GM21737 (cell line): ENCODE measurements around the gene MDK.

ENCODE experiments used
- ATAC-seq: cut with Tn5 transposase; IDR thresholded peaks from one replicate; pipeline ENCODE4 v1.9.1; 2021; ENCODE audit warnings: mild to moderate bottlenecking, moderate library complexity; ENCODE audit not compliant: unreplicated experiment

Gene MDK

GRCh38 chr11:46393231-46393616 lies 11.8 kb downstream of the MDK start:
- no peak for ATAC-seq

GRCh38 chr11:46393759-46394158 lies 12.3 kb downstream of the MDK start:
- ATAC-seq, result no peak

- ATAC-seq, result no peak
Measured at GRCh38 chr11:46397526-46397925, 16.1 kb downstream of the MDK start.

- no peak for ATAC-seq
Measured at GRCh38 chr11:46402957-46403902, 21.8 kb downstream of the MDK start.

GRCh38 chr11:46404476-46405017 lies 23.1 kb downstream of the MDK start:
- ATAC-seq, result no peak

- no peak for ATAC-seq
Measured at GRCh38 chr11:46407635-46408034, 26.2 kb downstream of the MDK start.

- ATAC-seq, result no peak
Measured at GRCh38 chr11:46408407-46408986, 27.0 kb downstream of the MDK start.

GRCh38 chr11:46410021-46410420 lies 28.6 kb downstream of the MDK start:
- ATAC-seq, result no peak

- no peak for ATAC-seq
Measured at GRCh38 chr11:46413760-46414465, 32.4 kb downstream of the MDK start.

GRCh38 chr11:46414466-46414796 lies 33.0 kb downstream of the MDK start:
- no peak for ATAC-seq

- no peak for ATAC-seq
Measured at GRCh38 chr11:46414879-46415278, 33.4 kb downstream of the MDK start.

- no peak for ATAC-seq
Measured at GRCh38 chr11:46417711-46418110, 36.2 kb downstream of the MDK start.

- ATAC-seq, result no peak
Measured at GRCh38 chr11:46418751-46419150, 37.3 kb downstream of the MDK start.

GRCh38 chr11:46420513-46420912 lies 39.0 kb downstream of the MDK start:
- ATAC-seq, result no peak

GRCh38 chr11:46421257-46421880 lies 39.9 kb downstream of the MDK start:
- no peak for ATAC-seq

- ATAC-seq, result no peak
Measured at GRCh38 chr11:46422588-46422987, 41.1 kb downstream of the MDK start.

- no peak for ATAC-seq
Measured at GRCh38 chr11:46426233-46426991, 44.9 kb downstream of the MDK start.

- no peak for ATAC-seq
Measured at GRCh38 chr11:46427364-46427763, 45.9 kb downstream of the MDK start.

- ATAC-seq, result no peak
Measured at GRCh38 chr11:46429717-46430116, 48.2 kb downstream of the MDK start.

- ATAC-seq, result no peak
Measured at GRCh38 chr11:46431211-46431610, 49.7 kb downstream of the MDK start.
